Adrenal gland (tissue), 12 donors: ENCODE data around the gene ARPC1A. TPM values are rescaled to one million over a fixed set of nuclear protein-coding genes. Genes with fewer than 3 reads are reported as not detected.

Experiments used
- DNase-seq, 7 donors: peaks; one replicate each; pipeline ENCODE4 v3.0.0-alpha.2; 2019 to 2020
- H3K27ac ChIP-seq, 5 donors: fragments of 200-600 bp; sonication (generic) in 4 of 5; 1 replicate in 3 of 5; 2 replicates in 2 of 5; pipeline versions ENCODE4 v1.5.1 to v1.8.0; 2016 to 2020; ENCODE audit warnings: mild to moderate bottlenecking in 1 of 5
- H3K27me3 ChIP-seq: fragments of 200-600 bp; 2 replicates; pipeline ENCODE4 v1.8.0; 2021
- H3K36me3 ChIP-seq, 2 donors: fragments of 200-600 bp; replicated peaks in 1 of 2; 1 replicate in 1 of 2; 2 replicates in 1 of 2; pipeline versions ENCODE4 v1.5.1 to v1.8.0; 2018 to 2022
- H3K4me1 ChIP-seq, 2 donors: fragments of 200-600 bp; replicated peaks in 1 of 2; 1 replicate in 1 of 2; 2 replicates in 1 of 2; pipeline versions ENCODE4 v1.5.1 to v1.8.0; 2018 to 2021
- H3K4me3 ChIP-seq, 4 donors: fragments of 200-600 bp; sonication (generic) in 3 of 4; one replicate each; pipeline ENCODE4 v1.5.1; 2016 to 2018
- H3K9me3 ChIP-seq, 3 donors: fragments of 200-600 bp; sonication (generic) in 1 of 3; replicated peaks in 1 of 3; 1 replicate in 2 of 3; 2 replicates in 1 of 3; pipeline versions ENCODE4 v1.5.1 to v1.8.0; 2016 to 2021
- CTCF ChIP-seq, 6 experiments: fragments of 450-650 bp in 4 of 6; fragments of 200-600 bp in 2 of 6; sonication (generic) in 1 of 6; IDR thresholded peaks; 1 replicate in 5 of 6; 2 replicates in 1 of 6; pipeline versions ENCODE4 v1.5.1 to v1.8.0; 2016 to 2021; ENCODE audit warnings: antibody characterized with exemption in 6 of 6, mild to moderate bottlenecking in 2 of 6, moderate library complexity in 1 of 6
- POLR2A ChIP-seq, 2 donors: fragments of 450-650 bp; IDR thresholded peaks; one replicate each; pipeline ENCODE4 v1.6.1; 2017; ENCODE audit warnings: antibody characterized with exemption in 2 of 2, mild to moderate bottlenecking in 2 of 2, moderate library complexity in 1 of 2
- WGBS, 4 donors: extraction: QIAGEN DNeasy Blood & Tissue Kit in 2 of 4; methylation state at CpG; one replicate each; pipeline versions ENCODE4 v1.1.5 to v1.1.7; 2013 to 2017; 5-methylcytosine and 5-hydroxymethylcytosine counted together
- intact Hi-C, 2 donors: fragments of 100-400 bp; cut with DNase I; formaldehyde crosslinking; loops; one replicate each; pipeline versions ENCODE4 v1.14.1 to v1.15.0; 2022 to 2023
- polyA plus RNA-seq, 3 donors: library from polyadenylated mRNA; stranded (reverse); fragments of 200-250 nt in 2 of 3; fragments of 350-450 nt in 1 of 3; fragmentation: Illumina TruSeq in 1 of 3; extraction: RNeasy Lipid Tissue Mini Kit (QIAGEN cat#74804) in 1 of 3; gene quantifications; one replicate each; pipeline ENCODE4 v1.2.3, GENCODE V29; 2013 to 2014
- total RNA-seq, 9 donors: library from RNA; depleted of rRNA in 4 of 9; stranded (reverse); fragments of >200 nt in 4 of 9; fragments of 120-200 nt in 1 of 9; fragmentation: NEBNext Ultra II Directional in 1 of 9; extraction: Animal tissue kit (Norgen Biotek cat#: 25700) in 1 of 9; gene quantifications; one replicate each; pipeline versions ENCODE4 v1.1.0 to v1.2.4, GENCODE V29; 2013 to 2023
- donor health status: healthy with polysubstance abuse.
- donor health status: Bipolar disorder and iron deficiency.
- donor health status: DM: yes; HTN: yes; CAD: no.
- donor health status: DM: no; HTN: no; CAD: no.
- donor health status: DM: no; HTN: no; CAD: no.
- donor health status: DM: yes; HTN: yes; CAD: no.

ARPC1A gene
- total and polyA plus RNA-seq, 12 donors, result 118 to 214 (median 152) TPM

- DNase-seq, result no peak
- H3K27me3 ChIP-seq, result no peaks in the 10 kb centered on the region
- no peak overlapping the region for H3K27ac ChIP-seq
- H3K4me1 ChIP-seq, result no peaks in the 10 kb centered on the region
- no peaks in the 10 kb centered on the region for H3K36me3 ChIP-seq
- WGBS, 4 donors, result 86 to 92% (median 89%) methylated on average over 16 to 19 of the region's 19 CpGs
- no peaks in the 10 kb centered on the region for H3K9me3 ChIP-seq
- TF ChIP-seq POLR2A (IDR thresholded peaks at IDR 0.05), result no peak
- no peak for TF ChIP-seq CTCF (IDR thresholded peaks at IDR 0.05)
- H3K4me3 ChIP-seq, result no peak overlapping the region
- intact Hi-C loops, result no loop called here
Observed at GRCh38 chr7:99301496-99301895, 24.2 kb upstream of the ARPC1A start.

GRCh38 chr7:99305473-99306260 is 20.0 kb upstream of the ARPC1A start:
- no peak for DNase-seq
- Histone ChIP-seq H3K27me3 (no peaks in the 10 kb centered on the region), H3K36me3 (no peaks in the 10 kb centered on the region), H3K9me3 (no peaks in the 10 kb centered on the region), H3K4me3 (no peak overlapping the region), H3K27ac (no peak overlapping the region), H3K4me1 (no peaks in the 10 kb centered on the region)
- TF ChIP-seq POLR2A (IDR thresholded peaks at IDR 0.05) (no peak), CTCF (IDR thresholded peaks at IDR 0.05) (no peak)
- intact Hi-C loops, result no loop called here
- WGBS, 4 donors, result 82 to 91% (median 87%) methylated on average over 13 to 16 of the region's 16 CpGs

GRCh38 chr7:99308461-99309074 is 17.1 kb upstream of the ARPC1A start:
- DNase-seq, result no peak
- TF ChIP-seq CTCF (IDR thresholded peaks at IDR 0.05) (no peak), POLR2A (IDR thresholded peaks at IDR 0.05) (no peak)
- no peaks in the 10 kb centered on the region for H3K36me3 ChIP-seq
- no peaks in the 10 kb centered on the region for H3K9me3 ChIP-seq
- 92 to 95% (median 93%) methylated on average over 7 of the region's 7 CpGs for WGBS, 4 donors
- no peaks in the 10 kb centered on the region for H3K27me3 ChIP-seq
- no peak overlapping the region for H3K4me3 ChIP-seq
- no peak overlapping the region for H3K27ac ChIP-seq
- intact Hi-C loops, result no loop called here
- peaks cover 6 to 9% of the 10 kb centered on the region in 2 donors for H3K4me1 ChIP-seq

GRCh38 chr7:99309111-99309510 is 16.6 kb upstream of the ARPC1A start:
- H3K27me3 ChIP-seq, result no peaks in the 10 kb centered on the region
- intact Hi-C loops, result no loop called here
- WGBS, 4 donors, result 89 to 94% (median 92%) methylated on average over 7 of the region's 7 CpGs
- H3K4me1 ChIP-seq, result peaks cover 8 to 11% of the 10 kb centered on the region in 2 donors
- no peaks in the 10 kb centered on the region for H3K36me3 ChIP-seq
- no peak overlapping the region for H3K4me3 ChIP-seq
- DNase-seq, result no peak
- no peak for TF ChIP-seq CTCF (IDR thresholded peaks at IDR 0.05)
- TF ChIP-seq POLR2A (IDR thresholded peaks at IDR 0.05), result no peak
- H3K9me3 ChIP-seq, result no peaks in the 10 kb centered on the region
- H3K27ac ChIP-seq, result no peak overlapping the region
